Putamen (tissue), 1 donor: ENCODE data around the gene UMAD1.

ENCODE experiments used
- DNase-seq: peaks from one replicate; pipeline ENCODE4 v3.0.0-alpha.2; 2016; ENCODE audit warnings: low spot score

The UMAD1 gene

DNA sequence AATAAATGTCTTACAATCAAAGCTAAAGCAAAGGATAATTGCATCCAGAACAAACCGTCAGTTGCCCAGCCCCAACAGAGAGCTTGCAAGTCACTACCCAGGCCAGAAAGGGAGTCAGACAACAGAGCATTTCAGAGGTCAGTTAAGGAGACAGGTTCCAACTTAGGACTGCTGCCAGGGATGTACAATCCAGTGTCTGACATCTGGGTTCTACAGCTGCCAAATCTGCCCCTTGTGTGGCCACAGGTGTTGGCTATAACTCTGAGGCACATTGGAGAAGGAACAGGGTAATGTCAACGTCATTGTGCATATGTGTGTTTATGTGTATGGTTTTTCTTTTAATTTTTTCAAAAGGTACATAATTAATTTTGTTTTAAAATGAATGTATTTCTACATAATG, 242.8 kb downstream of the UMAD1 start:
- no peak for DNase-seq

GRCh38 chr7:7884855-7885254, 244.3 kb downstream of the UMAD1 start:
- no peak for DNase-seq

DNA sequence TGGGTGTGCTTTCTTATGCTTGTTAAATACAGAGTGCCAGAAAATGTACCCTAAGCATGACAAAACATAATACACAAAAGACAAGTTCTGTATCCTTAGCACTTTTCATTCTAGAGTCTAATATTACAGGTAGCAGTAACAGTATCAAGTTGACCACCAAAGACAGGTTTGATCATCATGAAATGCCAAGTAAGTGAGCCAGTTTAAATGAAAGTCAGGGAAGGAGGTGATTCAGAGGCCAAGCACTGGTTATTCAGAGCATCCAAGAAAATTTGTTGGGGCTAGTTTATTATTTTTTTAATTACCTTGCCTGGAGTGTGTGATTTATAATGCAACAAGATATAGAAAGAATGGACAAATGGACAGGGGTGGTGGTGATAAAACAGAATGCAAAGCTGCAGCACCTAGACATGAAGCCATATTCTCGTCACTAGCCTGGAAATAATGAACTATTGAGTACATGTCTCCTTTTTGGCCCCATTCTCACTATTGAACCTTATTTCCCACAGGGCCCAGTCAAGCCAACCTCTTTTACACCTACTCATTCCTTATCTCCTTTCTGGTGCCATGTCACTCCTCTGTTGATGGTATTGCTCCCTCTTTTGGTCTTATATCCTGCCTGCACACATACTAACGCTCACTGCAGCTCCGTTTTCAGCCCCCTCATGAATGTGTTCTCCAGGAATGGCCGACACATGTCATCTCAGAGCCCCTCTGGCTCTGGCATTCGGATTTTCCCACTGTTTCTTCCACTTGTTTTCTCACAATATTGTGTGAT, 249.4 kb downstream of the UMAD1 start:
- DNase-seq = no peak

DNA sequence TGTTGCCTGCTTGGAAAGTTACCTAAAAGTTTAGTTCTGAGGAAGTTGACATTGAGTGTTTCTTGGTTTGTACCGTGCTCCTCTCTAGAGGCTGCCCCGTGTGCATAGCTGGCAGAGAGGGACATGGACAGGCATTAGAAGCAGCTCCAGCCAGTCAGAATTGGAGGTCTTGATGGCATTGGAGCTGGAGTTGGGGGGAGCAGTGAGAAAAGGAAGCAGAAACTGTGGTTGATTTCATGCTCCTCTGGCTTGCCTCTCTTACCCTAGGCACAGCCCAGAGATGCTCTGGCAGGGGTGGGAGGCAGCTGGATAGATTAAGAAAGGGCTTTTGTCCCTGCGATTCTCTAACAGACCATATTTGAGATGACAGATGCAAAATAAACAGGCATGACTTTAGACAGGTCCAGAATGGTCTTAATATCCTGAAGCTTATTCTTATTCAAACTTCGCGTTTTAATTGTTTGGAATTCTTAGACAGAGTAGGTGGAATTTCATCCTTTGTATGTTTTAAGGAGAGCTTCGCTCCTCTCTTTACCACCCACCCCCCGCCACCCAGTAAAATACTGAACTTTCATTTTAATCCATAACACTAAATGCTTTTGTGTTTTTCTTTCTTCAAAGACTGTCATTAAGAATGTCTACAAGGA, 254.6 kb downstream of the UMAD1 start:
- DNase-seq = peak; percentile 34

DNA sequence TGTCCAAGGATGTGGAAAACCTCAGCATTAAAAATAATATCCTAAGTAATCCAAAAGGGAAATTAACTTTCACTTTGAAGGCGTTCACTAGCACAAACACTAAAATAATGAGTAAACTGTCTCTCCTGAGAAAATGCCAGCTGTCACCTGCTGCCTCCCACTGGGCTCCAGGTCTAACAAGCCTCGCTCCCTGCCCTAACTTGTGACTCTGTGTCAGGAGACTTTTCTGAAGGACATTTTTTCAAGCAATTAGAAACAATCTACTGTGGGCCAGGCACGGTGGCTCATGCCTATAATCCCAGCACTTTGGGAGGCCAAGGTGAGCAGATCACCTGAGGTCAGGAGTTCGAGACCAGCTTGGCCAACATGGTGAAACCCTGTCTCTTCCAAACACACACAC, 255.2 kb downstream of the UMAD1 start:
- DNase-seq = no peak

DNA sequence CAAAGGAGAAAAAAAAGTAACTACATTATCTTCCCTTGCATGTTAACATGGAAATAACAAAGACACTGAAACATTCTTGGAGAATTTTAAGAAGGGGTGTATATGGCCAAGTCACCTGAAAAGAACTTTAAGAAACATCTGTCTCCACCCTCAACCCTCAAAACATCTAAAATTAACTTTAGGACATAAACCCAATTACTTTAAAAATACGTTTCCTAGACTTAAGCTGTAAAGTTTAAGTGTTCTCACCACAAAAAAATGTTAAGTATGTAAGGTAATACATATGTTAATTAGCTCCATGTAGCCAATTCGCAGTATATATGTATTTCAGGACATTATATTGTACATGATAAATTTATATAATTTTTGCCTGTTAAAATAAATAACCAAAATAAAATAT, 257.0 kb downstream of the UMAD1 start:
- no peak for DNase-seq

DNA sequence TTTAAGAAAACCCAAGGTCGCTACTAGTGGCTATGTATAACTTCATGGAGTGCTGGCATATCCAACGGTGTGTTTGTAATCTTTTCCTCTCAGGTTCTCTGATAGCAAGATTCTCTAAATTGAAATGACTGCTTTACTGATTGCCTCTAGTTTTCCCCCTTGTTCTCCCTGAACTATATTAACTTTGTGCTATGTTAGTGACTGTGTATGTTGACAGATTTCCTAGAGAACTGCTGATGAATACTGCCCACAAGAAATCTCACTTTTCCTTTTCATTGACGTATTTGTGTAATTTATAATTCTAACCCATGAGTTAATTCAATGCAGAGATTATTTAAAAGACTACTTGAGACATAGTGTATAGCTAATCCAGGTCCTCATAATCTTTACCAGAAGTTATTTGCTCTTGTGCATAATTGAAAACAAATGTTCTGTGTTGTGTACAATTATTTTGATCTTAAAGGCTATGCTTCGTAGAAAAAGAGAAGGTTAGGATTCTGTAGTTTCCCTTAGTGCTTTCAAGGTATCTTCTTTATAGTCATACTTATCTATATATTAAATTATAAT, 257.5 kb downstream of the UMAD1 start:
- DNase-seq = no peak

DNA sequence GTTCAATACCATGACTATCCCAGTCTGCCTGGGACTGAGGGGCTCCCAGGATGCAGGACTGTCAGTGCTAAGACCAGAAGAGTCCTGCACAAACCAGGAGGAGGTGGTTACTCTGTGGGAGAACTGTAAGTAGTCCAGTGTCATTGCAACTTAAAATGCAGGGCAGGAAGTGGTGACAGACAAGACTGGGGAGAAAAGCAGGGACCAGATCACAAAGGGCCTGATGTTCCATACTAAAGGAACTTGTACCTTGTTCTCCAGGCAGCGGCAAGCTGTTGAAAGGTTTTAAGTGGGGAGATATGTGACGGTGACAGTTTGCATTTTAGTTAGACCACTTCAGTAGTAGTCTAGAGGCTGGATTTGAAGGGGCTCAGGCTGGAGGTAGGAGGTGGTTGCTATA, 262.3 kb downstream of the UMAD1 start:
- no peak for DNase-seq

- DNase-seq = no peak
Measured at GRCh38 chr7:7907306-7907705, 266.8 kb downstream of the UMAD1 start.

DNA sequence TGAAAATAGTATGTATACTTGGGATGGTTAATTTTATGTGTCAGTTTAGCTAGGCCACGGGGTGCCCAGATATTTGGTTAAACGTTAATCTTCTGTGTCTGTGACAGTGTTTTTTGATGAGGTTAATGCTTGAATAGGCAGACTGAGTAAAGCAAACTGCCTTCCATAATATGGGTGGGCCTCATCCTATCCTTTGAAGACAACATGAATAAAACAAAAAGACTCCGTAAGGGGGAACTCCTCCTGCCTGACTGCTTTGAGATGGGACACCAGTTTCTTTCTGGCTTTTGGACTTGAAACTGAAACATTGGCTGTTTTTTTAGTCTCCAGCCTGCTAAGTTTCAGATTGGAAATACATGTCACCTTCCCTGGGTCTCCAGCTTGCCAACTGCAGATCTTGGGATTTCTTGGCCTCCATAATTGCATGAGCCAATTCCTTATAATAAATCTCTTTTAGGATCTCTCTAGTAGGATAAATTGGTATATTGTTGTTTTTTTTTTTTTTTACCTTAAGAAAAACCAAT, 268.1 kb downstream of the UMAD1 start:
- DNase-seq = no peak

GRCh38 chr7:7909376-7909775, 268.8 kb downstream of the UMAD1 start:
- no peak for DNase-seq

GRCh38 chr7:7911369-7912123, 271.0 kb downstream of the UMAD1 start:
- DNase-seq = no peak

GRCh38 chr7:7912937-7913336, 272.4 kb downstream of the UMAD1 start:
- DNase-seq = peak; percentile 61

DNA sequence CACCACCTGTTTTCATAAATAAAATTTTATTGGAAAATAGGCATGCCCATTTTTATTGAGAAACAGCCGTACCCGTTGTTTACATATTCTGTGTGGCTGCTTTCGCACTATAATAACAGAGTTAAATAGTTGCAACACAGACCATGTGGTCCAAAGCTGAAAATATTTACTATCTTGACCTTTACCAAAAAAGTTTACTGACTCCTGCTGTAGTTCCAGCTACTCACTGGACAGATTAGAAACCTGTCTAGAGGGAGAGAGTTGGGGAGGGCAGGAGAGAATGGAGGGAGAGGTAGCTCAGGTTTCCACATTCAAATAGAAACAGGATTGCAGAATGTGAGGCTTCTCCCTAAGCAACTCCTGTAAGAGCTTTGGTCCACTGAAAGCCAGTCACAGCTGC, 273.0 kb downstream of the UMAD1 start:
- DNase-seq = no peak

DNA sequence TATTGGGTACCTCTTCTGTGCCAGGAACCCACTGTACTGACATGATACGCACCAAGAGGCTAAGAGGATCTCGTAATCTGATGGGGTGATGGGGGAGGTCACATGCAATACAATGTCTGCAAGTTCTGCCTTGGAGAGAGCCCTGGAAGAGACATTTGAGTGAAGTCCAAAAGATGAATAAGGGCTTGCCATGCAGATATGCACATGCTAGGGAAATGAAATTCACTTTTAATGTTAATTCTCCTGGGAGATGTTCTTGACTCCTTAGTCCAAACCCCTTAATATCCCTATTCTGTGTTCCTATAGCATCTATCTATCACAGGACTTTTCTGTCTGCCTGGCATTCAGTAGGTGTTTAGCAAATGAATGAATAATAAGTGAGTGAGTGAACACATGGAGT, 274.0 kb downstream of the UMAD1 start:
- DNase-seq = no peak

- DNase-seq = no peak
Measured at GRCh38 chr7:7916064-7916463, 275.5 kb downstream of the UMAD1 start.

DNA sequence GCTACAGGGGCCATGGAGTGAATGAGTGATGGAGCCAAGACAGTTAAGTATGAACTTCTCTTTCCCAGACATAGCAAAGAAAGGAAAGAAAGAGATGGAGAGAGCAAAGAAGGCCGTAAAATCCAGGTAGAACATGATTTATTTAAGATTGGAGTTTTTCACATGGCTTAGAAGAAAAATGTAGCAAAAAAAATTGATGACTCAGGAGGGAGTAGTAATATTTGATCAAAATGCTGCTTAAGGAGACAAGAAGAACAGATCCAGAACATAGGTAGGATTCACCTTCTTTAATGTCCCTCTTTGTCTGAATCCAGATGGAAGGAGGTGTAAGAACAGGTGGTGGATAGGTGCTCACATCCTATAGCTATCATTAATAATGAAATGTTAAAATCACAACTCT, 277.0 kb downstream of the UMAD1 start:
- DNase-seq = no peak

DNA sequence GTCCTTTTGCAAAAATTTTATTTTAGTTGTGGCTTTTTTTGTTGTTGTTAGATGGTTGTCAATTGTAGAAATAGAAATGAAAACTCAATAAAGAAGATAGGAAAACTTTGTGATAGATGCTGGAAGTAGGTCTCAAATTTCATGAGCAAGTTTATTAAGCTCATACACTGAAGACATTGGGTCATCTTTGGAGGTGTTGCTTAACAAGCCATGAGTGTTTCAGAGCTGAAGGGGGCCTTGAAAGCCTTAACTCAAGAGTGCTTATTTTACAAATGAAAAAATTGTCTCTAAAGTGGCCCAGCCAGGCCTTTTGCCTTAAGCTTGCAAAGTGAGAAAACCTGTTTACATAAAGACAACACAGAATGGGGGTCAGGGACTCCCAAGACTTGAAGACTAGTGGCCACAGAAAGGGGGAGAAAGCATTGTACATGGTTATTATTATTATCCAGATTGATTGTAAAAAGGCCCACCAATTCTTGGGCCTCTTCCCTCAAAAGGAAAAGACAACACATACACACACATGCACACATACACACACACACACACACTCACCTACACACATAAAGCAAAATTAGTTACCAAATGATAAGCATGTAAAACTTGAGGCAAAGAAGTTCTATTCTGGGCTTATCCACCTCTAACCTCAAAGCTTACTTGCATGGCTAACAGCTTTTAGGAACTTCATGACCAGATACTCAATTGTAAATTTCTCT, 278.3 kb downstream of the UMAD1 start:
- no peak for DNase-seq

DNA sequence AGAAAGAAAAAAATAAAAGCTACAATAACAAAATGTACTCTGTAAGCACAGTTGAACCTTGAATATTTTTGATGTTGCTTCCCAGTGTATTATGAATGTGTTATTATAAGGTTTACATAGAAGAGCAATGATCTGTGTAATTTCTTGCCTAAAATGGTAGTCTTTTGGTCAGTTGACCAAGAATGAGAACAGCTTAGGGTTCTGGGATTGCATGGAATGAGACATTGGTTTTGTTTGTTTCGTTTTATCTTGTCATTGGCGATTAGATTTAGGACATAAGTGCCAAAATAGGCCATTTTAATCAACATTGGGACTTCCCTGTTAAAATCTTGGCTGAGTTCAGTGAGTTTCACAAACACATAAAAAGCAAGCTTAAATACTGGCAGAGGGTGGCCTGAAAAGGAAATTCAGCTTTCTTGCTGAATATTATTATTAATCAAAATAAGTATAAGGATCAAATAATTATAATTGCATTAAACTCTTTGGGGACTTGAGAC, 278.9 kb downstream of the UMAD1 start:
- no peak for DNase-seq

DNA sequence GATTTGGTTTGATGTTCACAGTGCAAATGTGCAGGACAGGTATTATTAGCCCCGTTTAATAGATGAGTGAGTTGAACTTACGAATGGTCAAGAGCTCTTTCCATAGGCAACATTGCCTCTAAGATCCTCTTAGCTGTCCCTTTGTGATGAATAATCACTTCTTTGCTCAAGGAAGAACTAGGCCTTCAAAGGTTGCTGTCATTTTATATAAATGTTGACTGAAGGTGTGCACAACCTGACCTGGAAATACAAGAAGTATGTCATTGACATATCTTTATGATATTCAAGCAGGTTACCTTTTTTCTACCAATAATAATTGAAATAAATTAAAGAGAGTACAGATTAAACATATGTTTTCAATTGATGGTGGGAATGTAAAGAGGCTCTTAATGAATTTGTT, 279.5 kb downstream of the UMAD1 start:
- DNase-seq = no peak

- no peak for DNase-seq
Measured at GRCh38 chr7:7920481-7920880, 279.9 kb downstream of the UMAD1 start.

DNA sequence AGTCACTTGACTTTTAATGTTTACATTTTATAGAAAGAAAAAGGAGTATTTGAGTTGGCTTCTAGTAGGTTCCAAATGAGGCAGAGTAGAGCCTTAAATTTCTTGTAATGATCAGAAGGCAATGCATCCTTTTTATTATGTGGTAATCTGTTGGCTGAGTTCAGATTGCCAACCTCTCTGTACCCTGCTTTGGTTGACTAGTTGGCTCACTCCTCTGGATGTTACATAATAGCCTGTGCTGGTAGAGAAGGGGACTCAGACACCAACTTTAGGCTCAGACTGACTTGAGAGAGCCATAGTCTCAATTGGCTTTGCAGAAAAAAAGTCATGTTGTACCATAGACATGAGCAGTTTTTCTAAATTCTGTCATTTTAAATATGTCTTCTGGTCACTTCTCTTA, 281.3 kb downstream of the UMAD1 start:
- DNase-seq = no peak
